GM12873 (cell line): ENCODE results near the gene IFI30.

ENCODE experiments used
- CTCF ChIP-seq: IDR thresholded peaks from 2 replicates; pipeline ENCODE4 v1.5.1; 2012; ENCODE audit warnings: low read depth, mild to moderate bottlenecking, moderate library complexity, low read length, control low read depth; ENCODE audit not compliant: insufficient read depth; ENCODE audit errors: missing control alignments

Gene IFI30

GRCh38 chr19:18173572-18174288 is at the start of gene IFI30:
TSS of gene IFI30 (plus strand) at chr19:18173813. CDS start at chr19:18173842, 29 bp downstream.
- no peak for TF ChIP-seq CTCF

GRCh38 chr19:18123819-18124218 is 49.8 kb upstream of the IFI30 start:
- TF ChIP-seq CTCF, result no peak

GRCh38 chr19:18126097-18126496 is 47.5 kb upstream of the IFI30 start:
- TF ChIP-seq CTCF, result no peak

GRCh38 chr19:18128044-18128443 is 45.6 kb upstream of the IFI30 start:
- TF ChIP-seq CTCF, result no peak

GRCh38 chr19:18128805-18129204 is 44.8 kb upstream of the IFI30 start:
- no peak for TF ChIP-seq CTCF

GRCh38 chr19:18130523-18131242 is 42.9 kb upstream of the IFI30 start:
- TF ChIP-seq CTCF, result no peak

GRCh38 chr19:18131841-18132596 is 41.6 kb upstream of the IFI30 start:
- TF ChIP-seq CTCF, result no peak
